HG03066 (cell line): ENCODE measurements around the gene ZNF81.
"Not testable (repeated sequence)": the region's sequence is repeated elsewhere in the genome, so short reads cannot be mapped to it uniquely, and the experiment has no call there.

Experiments used
- ATAC-seq: cut with Tn5 transposase; IDR thresholded peaks from one replicate; pipeline ENCODE4 v1.9.1; 2021; ENCODE audit warnings: low read depth; ENCODE audit not compliant: unreplicated experiment

Gene ZNF81

DNA sequence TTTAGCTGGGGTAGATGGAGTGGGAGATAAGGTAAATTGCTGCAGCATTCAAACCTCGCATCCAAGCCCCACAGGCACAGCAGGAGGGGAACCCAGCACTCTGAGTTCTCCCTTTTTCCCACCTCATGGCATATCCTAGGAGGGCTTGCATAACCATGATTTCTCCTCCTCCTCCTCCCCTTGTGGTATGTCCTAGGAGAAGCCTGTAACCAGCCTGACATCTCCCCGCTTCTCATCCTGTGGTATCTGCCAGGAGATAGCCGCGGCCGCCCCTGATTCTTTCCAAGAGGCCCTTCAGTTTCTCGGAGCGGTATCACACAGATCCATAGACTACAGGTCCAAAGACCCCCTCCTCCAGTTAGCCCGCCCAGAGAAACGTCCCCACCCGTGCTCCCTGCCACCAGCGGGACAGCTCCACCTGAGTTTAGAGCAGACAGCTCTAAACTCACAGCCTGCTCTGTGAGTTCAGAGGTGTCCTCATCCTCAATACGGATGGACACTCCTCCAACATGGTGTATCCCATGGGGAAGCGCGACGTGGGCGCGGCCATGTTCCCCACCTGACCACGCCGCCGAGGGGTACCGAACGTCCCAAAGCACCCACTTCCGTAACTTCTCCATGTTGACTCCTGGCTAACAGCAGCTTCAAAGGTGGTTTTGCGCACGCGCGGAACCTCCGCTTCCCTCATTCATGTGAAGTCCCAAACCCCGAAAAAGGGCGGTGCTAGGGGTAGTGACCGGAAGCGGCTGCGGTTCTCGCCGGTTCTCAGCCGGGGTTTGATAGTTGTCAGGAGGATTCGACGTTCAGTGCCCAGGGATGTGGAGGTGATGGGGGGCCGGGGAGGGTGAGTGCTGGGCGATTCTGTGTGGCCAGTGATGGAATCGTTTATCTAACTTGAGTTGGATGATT, at the start of gene ZNF81:
TSS of gene ZNF81 (plus strand) at position 739 of the 909 bp plus-strand sequence. CDS start 9,366 bp downstream, outside the sequence.
- ATAC-seq = peak; percentile 94

DNA sequence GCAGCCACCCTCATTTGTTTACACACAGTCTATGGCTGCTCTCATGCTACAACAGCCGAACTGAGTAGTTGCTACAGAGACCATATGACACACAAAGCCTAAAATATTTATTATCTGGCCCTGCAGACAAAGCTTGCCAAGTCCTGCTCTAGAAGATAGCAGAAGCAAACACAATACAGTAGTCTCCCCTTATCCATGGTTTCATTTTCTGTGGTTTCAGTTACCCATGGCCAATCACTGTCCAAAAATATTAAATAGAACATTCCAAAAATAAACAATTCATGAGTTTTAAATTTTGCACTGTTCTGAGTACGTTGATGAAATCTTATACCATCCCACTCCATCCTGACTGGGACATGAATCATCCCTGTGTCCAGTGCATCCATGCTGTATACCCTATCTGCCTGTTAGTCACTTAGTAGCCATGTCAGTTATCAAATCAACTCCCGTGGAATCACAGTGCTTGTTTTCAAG, 40.2 kb upstream of the ZNF81 start:
- no peak for ATAC-seq

DNA sequence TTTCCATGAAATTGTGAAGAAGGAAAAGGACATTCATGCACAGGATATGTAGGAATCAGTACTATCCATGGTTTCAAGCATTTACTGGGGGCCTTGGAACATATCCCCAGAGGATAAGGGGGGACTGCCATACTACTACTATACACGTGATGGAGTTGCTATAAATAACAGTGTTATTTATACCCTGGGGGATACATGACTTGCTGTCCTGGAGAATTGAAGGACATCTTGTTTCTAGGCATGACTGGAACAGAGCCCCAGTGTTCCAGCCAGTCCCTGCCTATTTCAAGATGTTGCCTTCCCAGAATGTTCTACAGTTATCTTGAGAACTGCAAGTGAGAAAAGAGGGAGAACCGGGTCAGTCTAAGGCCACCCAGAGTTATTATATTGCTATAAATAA, 39.6 kb upstream of the ZNF81 start:
- ATAC-seq = no peak

DNA sequence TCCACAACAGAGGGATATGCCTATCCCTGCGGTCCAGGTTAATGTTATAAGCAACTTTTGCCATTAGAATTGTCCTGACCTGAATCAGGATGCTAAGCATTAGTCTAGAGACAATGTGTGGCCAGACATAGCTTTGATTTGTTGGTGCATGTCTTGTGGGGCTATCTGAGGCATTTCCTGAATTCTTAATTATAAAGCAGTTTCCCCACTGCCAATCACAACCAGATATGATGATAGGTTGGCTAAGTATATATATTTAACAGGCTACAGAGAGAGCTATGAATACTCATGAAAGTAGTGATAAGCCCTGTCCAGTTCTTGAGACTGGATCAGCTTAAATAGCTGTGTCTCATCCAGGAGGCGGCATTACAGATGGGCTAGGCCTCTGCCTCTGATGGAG, 37.8 kb upstream of the ZNF81 start:
- ATAC-seq = no peak

DNA sequence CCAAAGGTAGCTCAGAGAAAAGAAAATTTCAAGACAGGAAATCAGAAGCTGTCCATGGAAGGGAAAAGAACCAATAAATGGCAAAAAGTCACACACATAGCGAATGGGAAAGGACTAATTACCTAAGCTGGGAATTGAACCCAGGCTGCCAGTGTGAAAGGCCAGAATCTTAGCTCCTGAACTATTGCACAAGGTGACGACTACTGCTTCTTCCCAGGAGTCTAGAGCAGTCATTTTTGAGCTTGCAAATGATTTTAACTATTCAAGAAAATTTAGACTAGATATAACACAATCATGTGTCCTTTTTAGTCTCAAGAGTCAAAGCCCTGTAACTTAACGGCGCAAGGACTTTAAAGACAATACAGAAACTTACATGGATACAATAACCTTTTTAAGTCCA, 34.1 kb upstream of the ZNF81 start:
- no peak for ATAC-seq

DNA sequence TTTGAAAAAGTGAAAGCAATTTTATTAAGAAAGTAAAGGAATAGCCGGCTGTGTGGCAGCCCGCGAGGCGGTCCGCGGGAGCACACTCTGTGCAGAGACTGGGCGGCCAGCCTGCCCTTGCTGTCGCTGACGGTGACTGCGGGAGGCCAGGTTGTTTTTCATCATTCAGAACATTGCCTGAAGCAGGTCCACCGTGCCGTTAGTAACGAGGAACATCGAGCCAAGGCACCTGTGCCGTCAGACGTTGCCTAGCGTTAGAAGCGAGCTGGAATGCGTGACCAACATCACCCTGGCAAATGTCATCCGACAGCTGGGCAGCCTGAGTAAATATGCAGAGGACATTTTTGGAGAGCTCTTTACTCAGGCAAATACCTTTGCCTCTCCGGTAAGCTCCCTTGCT, 33.6 kb upstream of the ZNF81 start:
- not testable (repeated sequence) for ATAC-seq

DNA sequence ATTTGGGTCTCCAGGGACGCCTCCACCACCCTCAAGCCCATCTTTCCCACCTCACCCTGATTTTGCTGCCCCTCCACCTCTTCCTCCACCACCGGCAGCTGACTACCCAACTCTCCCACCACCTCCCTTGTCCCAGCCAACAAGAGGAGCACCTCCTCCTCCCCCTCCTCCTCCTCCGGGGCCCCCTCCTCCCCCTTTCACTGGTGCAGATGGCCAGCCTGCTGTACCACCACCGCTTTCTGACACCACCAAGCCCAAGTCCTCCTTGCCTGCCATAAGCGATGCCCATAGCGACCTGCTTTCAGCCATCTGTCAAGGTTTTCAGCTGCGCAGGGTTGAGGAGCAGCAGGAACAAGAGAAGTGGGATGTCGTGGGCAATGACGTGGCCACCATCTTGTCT, 32.4 kb upstream of the ZNF81 start:
- ATAC-seq = no peak

DNA sequence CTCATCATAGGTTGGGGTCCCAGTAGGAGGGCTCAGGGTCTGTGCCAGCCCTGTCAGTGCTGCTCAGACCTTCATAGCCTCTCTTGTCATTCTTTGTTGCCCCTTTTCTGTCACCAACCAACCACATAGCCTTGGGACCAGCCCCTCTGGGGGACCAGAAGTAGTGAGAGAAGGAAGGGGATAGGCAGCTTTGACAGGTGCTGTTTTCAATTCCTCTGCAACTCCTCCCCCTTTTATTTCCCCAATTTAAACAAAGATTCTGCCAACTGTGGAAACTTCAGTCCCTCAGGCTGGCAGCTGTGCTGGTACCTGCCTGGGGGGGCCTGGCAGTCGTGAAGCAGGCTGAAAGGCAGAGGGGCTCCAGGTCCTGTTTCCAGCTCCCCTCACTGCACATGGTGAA, 30.9 kb upstream of the ZNF81 start:
- not testable (repeated sequence) for ATAC-seq

DNA sequence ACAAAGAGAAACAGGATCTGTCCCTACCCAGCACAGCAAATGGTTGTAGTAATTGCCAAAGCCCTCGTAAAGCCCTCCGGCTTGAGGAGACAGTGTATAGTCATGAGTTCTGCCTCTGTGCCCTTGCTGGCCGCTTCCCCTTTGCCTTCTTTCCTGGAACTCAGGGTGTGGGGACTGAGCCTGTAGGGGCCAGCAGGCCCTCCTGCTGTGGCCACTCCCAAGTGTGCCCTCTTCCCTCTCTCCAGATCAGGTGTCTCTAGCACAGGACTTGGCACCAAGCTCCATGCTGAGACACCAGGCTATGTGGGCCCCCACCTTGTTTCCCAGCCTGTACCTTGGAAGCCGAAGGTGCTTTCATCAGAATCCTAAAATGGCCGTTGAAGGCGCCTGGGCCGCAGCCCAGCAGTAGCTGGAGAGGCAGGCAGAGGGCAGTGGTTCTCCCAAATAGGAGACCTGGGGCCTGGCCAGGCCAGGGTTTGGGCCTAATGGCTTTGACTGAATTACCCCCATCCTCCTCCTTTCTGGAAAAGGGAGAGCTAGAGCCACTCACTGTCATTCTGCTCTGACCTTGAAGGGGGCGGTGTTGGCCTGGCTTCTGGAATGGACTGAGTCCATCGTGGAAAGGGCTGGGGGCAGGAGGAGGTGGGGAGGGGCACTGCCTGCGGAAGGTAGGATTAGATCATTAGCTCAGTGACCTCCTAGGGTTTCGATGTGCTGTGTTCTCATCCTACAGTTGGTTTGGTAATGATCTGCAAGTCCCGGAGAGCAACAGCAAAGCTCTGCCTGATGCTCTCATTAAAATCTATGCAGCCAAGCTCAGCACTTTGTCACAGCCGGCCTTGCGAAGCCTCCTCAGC, 30.1 kb upstream of the ZNF81 start:
- not testable (repeated sequence) for ATAC-seq

DNA sequence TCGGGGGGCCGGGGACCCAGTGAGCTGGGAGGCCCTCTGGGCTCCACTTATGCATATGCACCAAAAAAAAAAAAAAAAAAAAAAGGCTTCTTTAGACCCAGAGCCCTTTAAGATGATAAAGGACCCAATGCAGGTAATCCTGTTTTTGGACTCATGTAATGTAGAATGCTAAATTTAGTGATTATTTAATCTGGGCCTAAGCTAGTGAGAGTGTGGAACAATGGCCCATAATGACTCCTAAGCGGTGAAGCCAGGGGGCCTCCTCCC, 29.5 kb upstream of the ZNF81 start:
- not testable (repeated sequence) for ATAC-seq

DNA sequence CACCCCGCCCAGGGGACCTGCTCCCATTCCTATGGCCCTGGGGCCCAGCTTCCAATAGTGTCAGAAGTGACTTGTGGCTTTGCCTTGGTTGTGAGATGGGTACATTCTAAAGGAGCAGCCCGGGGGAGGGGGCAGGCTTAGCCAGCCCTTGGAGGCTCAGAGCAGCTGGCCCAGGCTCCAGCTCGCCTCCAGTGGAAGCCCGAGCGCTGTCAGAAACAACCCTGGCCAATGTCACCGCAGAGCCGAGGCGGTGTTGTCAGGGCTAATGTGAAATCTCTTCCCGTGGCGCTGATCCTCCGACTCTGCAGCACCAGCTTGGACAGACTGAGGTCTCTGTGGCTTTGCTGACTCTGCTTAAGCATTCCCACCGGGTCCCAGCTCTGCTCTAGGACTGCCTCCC, 29.2 kb upstream of the ZNF81 start:
- ATAC-seq = no peak

DNA sequence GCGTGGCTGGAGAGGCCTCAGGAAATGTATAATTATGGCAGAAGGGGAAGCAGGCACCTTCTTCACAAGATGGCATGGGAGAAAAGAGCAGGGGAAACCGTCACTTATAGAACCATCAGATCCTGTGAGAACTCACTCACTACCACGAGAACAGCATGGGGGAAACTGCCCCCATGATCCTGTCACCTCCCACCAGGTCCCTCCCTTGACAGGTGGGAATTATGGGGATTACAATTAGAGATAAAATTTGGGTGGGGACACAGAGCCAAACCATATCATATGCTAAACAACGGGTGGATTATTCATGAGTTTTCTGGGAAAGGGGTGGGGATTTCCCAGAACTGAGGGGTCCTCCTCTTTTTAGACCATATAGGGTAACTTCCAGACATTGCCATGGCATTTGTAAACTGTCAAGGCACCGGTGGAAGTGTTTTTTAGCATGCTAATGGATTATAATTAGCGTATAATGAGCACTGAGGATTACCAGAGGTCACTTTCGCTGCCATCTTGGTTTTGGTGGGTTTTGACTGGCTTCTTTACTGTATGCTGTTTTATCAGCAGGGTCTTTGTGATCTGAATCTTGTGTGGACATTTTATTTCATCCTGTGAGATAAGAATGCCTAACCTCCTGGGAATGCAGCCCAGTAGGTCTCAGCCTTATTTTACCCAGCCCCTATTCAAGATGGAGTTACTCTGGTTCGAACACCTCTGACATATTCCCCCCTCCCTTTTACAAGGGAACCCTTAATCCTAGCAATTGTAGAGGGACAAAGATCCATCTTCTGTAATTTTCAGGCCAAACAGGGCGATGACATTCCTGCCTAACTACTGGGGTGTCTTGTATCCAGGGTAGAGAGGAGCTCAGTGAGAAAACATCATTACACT, 27.6 kb upstream of the ZNF81 start:
- no peak for ATAC-seq

DNA sequence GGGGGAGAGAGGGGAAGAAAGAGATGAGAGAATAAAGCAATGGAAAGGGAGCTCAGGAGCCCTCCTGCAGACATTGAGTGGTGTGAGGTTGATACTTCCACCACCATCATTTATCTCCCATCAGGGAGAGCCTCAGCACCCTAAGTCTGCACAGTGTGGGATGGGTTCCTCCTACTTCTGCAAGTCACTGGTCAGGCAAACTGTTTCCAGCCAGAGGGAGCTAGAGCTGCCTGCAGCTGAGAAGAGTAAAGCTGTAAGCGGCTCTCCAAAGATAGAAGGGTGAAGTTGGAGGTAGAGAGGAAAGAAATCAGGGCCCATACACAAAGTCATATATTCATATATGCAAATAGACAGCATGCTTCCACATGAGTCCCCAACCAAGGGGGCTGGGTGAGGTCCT, 21.9 kb upstream of the ZNF81 start:
- no peak for ATAC-seq

DNA sequence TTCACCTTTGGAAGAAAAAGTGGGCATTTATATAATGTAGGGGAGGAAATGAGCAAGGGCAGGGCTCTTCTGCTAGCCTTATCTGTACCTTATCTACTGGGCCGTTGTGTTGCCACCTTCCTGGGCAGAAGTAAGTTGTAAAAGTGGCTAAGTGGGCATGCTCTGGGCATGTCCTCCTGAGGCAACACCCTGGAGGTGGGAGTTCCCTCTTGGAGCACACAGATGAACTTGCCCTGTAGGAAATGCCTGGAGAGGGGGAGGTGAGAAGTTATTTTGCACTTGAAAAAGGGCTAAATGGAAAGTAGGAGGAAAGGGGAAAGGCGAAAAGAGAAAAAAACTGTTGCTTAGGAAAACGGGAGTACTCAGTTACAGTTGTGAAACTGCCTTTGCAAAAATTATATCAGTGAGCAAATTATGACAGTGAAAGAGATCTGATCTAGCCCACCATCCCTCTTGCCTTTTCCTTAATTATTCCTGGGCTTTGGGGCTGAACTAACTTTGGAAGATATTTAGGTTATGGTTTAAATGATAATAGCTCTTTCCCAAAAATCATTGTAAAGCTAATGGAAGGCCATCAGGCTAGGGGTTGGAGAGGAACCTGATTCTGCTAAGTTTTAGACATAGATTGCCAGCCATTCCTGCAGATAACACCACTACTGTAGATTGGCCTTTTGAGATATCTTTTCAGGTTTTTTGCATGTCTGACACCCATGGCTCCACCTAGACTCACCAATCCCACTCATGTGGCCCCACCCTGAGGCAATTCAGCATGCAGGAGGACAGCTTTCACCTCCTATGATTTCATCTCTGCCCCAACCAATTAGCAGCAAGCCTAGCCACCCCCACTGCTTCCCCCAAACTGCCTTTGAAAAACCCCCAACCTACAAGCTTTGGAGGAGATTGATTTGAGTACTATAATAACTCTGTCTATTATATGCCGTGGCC, 20.5 kb upstream of the ZNF81 start:
- no peak for ATAC-seq

DNA sequence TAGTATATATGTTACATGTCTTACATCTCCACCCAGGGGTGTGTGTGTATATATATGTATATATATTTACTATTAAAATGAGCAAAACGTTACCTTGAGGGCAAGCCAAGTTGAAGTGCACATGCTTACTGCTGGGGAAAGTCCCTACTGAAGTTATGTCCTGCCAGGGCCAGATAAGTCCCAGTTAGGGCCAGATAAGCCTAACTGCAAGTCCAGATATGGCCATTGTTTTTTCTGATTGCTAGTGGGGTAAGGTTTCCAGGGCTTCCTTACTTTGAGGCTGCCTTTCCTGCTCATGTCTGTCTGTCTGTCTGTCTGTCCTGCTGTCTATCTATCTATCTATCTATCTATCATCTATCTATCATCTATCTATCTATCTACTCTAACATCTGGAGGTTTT, 19.3 kb upstream of the ZNF81 start:
- ATAC-seq = no peak

DNA sequence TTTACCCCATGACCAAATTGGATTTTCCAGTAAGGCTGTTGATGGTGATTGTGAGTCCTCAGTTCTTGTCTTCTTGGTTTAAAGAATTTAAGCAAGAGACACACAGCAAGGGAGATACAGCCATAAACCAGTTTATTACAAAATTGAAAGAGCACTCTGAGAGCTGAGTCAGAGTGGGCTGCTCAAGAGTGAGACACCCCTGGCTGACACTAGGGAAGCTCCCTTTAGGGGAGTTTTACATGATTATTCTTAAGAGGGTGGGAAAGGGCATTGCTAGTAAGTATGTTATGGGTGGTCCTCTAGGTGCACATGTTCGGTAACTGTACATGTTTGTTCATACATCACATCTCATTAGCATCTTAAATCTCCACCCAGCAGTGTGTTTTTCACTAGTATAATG, 18.8 kb upstream of the ZNF81 start:
- ATAC-seq = no peak

DNA sequence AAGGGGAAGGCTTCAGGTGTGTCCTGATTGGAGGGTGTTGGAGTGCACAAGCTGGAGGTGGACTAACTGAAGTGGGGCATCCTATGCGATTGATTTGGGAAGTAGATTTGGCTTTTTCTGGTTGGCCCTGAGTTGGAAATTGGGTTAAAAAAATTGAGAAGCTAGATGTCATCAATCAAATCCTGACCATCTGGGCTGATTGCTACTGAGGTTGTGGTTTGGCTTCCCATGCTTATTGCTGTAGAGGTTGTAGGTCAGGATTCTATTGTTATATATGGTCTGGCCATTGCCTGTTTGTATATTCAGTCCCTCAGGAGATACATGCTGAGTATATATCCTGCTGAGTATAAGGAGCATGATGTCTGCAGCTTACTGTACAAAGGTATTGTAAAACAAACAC, 7.7 kb upstream of the ZNF81 start:
- ATAC-seq = no peak

DNA sequence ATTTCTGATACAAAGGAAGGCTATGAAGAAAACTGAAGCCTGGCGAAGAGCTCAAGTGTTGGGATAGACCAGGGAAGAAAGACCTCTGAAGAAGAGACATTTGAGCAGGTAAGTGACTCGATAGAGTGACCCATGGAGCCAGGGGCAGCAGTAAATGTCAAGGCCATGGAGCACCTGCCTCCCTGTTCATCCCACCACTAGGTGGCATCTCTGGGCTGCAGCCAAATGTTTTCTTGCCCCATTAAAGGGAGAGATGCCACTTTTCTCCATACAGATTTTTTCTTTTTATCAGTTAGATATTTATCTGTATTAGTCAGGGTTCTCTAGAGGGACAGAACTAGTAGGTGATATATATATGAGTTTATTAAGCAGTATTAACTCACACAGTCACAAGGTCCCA, 4.9 kb upstream of the ZNF81 start:
- no peak for ATAC-seq

DNA sequence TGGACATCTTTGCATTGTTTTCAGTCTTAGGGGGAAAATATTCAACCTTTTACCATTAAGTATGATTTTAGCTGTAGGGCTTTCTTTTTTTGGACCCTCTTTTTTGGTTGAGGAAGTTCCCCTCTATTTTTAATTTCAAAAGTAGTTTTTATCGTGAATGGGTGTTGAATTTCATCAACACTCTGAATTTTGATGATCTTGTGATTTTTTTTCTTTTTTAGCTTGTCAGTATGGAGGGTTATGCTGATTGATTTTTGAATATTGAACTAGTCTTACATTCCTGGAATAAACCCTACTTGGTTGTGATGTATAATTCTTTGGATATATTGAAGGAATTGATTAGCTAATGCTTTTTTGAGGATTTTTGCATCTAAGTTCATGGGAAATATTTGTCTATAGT, 1.7 kb downstream of the ZNF81 start:
- no peak for ATAC-seq

DNA sequence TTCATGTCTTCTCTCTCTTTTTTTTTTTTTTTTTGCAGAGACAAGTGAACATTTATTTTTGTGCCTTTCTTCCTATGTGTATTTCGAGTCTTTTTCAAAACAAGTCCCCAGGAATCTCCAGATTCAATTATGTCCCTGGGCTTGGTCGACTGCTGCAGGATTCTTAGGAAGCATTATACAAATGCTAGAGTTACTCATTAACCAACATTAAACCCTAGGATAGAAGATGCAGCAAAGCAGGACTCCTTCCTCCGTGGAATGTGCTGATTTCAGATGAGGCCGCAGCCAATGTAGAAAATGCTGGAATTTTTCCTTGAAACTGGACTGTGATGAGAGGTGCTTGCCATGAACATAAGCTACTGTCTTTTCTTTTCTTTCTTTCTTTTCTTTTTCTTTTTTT, 3.4 kb downstream of the ZNF81 start:
- no peak for ATAC-seq
